NCI-H524 treated with DMSO at 0.1 percent for 48 hours (cell line): ENCODE data around the gene AP5B1.
A peak's percentile ranks its signal among the peaks of the same experiment; 100 is the strongest.

ENCODE experiments used
- DNase-seq: peaks from one replicate; lab custom pipeline; 2025; lab: John Stamatoyannopoulos, UW

The AP5B1 gene

GRCh38 chr11:65780770-65781151 lies at the start of gene AP5B1:
TSS of gene AP5B1 (minus strand) at chr11:65780976. CDS start at chr11:65780591, 385 bp downstream.
- DNase-seq: no peak

DNA sequence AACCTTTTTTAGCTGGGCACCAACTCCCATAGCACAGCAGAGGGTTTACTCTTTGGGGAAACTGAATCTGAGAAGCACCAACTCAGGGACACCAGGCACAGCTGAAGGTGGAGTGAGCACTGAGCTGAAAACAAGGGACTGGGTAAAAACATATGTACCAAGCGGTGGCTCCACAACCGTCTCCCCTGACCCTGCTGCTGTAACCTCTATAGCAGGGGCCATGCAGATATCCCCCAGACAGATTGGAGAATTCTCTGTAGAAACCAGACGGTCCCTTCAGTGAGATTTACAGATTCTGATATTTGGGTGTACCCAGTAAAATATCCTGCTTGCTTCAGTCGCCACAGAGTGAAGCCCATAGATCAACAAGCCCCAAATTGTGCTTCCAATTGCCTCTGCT lies 48.7 kb upstream of the AP5B1 start:
- DNase-seq: no peak

DNA sequence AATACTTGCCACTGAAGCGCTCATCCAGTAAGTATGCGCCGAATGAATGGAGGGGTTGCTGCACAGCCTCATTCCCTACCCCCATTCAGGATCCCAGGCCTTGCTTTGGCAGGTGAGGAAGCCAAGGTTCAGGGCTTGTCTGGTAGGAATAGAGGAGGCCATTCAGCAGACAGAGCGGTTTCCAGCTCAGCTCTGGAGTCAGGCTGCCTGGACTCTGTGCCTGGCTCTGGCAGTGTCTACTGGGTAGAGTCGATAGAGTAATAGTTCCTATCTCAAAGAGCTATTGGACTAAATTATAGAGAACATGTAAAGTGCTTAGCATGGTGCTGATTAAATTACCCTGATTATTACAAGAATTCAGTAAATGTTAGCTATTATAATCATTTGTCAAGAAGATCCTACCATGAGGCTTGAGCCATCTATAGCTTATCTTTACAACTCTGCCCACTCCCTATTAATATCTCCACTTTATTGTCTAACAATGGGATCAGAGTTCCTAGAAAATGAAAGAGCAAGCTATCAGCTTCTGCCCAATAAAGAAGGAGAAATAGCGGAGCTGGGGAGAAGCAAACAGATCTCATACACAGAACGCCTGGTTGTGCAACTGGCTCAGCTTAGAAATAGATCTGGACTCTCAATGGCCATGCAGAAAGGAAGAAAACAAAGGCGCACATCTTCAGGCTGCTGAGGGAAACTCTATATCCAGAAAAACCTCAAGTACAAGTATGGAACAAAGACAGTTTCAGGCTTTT lies 46.4 kb upstream of the AP5B1 start:
- DNase-seq: no peak

DNA sequence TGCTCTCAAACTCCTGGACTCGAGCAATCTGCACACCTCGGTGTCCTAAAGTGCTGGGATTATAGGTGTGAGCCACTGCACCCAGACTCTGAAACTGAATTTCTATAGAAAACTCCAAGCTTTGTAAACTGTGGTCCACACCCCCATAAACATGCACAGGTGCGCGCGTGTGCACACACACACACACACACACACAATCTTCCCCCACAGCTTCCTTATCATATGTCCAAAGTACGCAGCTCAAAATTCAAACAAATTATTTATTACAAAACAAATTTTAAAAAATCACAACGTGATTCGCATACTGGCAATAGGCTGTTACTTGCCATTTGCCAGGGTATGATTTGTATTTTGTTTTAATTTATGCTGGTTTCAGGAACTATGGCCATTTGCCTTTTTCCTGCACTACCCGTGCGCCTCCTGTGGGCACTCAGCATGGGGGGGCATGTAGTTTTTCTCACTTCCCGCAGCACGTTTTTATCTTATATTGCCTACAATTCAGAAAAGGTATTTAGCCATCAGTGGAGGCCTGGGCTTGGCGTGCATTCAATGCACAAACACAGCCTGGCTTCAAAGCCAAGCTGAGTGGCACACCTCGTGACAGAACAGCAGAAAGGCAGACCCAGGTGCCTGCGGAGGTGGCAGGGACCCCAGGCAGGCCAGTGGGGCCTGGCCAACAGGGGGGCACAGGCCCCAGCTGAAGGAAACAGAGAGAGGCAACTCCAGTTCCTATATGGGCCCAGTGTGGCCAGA lies 42.2 kb upstream of the AP5B1 start:
- DNase-seq: no peak

DNA sequence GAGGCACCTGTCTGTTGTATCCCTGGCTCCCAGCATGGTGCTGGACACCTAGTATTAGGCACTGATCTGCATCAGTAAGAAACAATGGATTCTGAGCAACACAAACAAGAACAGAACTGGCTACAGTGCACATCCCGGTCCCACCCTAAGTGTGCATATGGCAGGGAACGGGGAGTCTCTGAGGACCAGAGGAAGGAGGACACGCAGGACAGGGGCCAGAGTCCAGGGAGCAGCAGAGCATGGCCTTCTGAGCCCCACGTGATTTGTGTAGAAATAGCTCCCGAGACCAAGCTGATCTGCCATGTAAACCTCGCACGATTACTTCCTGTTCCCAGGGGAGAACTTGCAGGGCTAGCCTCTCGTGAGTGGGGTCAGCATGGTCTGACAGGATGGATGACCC lies 40.3 kb upstream of the AP5B1 start:
- DNase-seq: no peak

GRCh38 chr11:65817835-65818680 lies 37.3 kb upstream of the AP5B1 start:
- peak; percentile 34 for DNase-seq

GRCh38 chr11:65817312-65817834 lies 36.6 kb upstream of the AP5B1 start:
- DNase-seq: no peak

DNA sequence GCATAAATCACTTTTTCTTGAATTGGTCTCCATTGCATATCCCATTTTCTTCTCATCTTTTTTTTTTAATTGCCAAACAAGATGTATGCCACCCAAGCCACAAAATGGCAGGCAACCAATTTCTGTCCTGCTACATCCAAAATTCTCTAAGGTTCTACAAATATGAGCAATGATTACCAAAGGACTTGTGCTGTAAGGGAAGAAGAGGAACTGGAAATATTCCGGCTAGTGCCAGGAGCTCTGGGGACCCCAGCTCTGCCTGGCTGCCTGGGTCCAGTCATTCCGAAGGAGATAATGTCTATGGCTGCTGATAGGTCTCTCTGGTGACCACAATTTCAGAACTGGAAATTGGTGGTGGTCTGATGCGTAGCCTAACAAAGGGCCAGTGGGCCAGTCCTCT lies 35.9 kb upstream of the AP5B1 start:
- DNase-seq: no peak

- no peak for DNase-seq
Observed at GRCh38 chr11:65814986-65815565, 34.3 kb upstream of the AP5B1 start.

GRCh38 chr11:65814131-65814985 lies 33.6 kb upstream of the AP5B1 start:
- DNase-seq: no peak

GRCh38 chr11:65811764-65812475 lies 31.1 kb upstream of the AP5B1 start:
- peak; percentile 11 for DNase-seq

GRCh38 chr11:65810046-65810868 lies 29.5 kb upstream of the AP5B1 start:
- DNase-seq: no peak

DNA sequence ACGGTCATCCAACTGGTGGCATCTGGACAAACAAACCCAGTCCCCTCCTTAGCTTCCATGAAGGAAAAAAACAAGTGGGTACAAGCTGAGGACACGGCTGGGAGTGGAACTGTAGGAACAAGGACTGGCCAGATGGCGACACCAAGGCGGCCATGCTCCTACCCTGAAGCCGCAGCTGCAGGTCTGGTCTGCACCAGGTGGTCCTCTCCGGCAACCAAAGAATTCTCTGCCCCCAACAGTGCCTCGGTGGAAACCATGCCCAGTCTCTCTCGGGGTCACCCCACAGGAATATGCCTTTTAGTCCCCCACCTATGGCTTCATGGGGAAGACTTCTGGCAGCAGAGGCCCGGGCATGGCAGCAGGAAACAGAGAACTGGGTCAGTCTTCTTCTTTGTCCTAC lies 28.7 kb upstream of the AP5B1 start:
- DNase-seq: no peak

GRCh38 chr11:65808744-65809341 lies 28.1 kb upstream of the AP5B1 start:
- DNase-seq: no peak

DNA sequence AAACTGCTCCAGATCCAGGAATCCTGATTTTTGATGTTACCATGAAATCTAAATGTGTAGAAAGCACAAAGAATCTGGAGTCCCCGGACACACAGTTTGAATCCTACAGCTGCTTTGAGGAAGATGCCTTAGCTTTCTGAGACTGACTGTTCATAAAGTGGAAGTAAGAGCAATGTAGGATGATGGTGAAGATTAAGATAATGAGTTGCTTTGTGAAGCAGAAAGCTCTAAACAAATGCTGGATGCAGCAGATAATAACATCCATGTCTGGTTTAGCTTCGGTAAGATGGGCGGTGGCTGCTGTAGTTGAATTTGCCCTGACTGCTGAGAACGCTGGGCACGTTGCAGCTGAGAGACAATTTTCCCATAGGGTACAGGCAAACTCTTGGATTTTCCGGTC lies 26.2 kb upstream of the AP5B1 start:
- DNase-seq: no peak

- DNase-seq: no peak
Observed at GRCh38 chr11:65803797-65804492, 23.2 kb upstream of the AP5B1 start.

DNA sequence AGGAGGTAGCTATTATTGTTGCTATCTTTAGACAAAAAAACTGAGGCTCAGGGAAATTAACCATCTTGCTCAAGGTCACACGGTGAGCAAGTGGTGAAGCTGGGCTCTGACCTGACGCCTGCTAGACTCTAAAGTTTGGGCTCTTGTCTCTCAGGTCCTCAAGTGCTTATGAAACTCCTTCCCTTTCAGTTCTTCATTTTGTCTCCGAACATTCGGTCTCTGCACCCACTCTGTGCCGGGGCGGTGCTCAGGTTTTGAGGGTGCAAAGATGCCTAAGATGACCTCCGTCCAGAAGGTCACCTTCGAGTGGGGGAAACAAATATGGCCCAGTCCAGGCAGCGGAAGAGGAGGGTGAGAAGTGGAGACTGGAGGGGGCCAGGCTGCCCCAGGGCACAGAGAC lies 22.1 kb upstream of the AP5B1 start:
- DNase-seq: no peak
